RWPE2 (cell line): ENCODE results near the gene BRINP2.

Experiments
- ATAC-seq: fragments of 200-7000 bp; cut with Tn5 transposase; 3 replicates; pipeline ENCODE4 v1.9.1; 2021; ENCODE audit warnings: low read depth
- DNase-seq: peaks from one replicate; pipeline ENCODE4 v3.0.0-alpha.2; 2020; ENCODE audit warnings: low spot score
- H3K27ac ChIP-seq: fragments of 450-650 bp; 2 replicates; pipeline ENCODE4 v1.5.1; 2017; ENCODE audit warnings: mild to moderate bottlenecking; ENCODE audit not compliant: poor library complexity, severe bottlenecking
- H3K27me3 ChIP-seq: fragments of 250-450 bp; sonication (Bioruptor Pico); 2 replicates; pipeline ENCODE4 v1.5.1; 2021; ENCODE audit warnings: mild to moderate bottlenecking, moderate library complexity; ENCODE audit not compliant: insufficient read depth, poor library complexity, severe bottlenecking
- H3K36me3 ChIP-seq: fragments of 250-450 bp; sonication (Bioruptor Pico); 2 replicates; pipeline ENCODE4 v1.5.1; 2020; ENCODE audit warnings: low read depth, mild to moderate bottlenecking, moderate library complexity
- H3K4me1 ChIP-seq: fragments of 250-450 bp; sonication (Bioruptor Pico); 2 replicates; pipeline ENCODE4 v1.5.1; 2021; ENCODE audit warnings: mild to moderate bottlenecking, moderate library complexity; ENCODE audit not compliant: insufficient read depth, poor library complexity, severe bottlenecking
- H3K4me3 ChIP-seq: fragments of 250-450 bp; sonication (Bioruptor Pico); 2 replicates; pipeline ENCODE4 v1.5.1; 2021; ENCODE audit warnings: mild to moderate bottlenecking, moderate library complexity; ENCODE audit not compliant: severe bottlenecking
- H3K9me3 ChIP-seq: fragments of 250-450 bp; sonication (Bioruptor Pico); 2 replicates; pipeline ENCODE4 v1.5.1; 2021; ENCODE audit warnings: mild to moderate bottlenecking, moderate library complexity; ENCODE audit not compliant: severe bottlenecking
- CTCF ChIP-seq: fragments of 450-650 bp; IDR thresholded peaks from one replicate; pipeline ENCODE4 v1.5.1; 2017; ENCODE audit warnings: mild to moderate bottlenecking, moderate library complexity; ENCODE audit not compliant: poor library complexity, severe bottlenecking

BRINP2 gene

GRCh38 chr1:177185209-177185608 is 14.5 kb downstream of the BRINP2 start:
- ATAC-seq (no peak), DNase-seq (no peak)
- TF ChIP-seq CTCF: peak; percentile 40
- peaks cover 3% of the 10 kb centered on the region for H3K9me3 ChIP-seq
- no peak overlapping the region for H3K27ac ChIP-seq
- no peaks in the 10 kb centered on the region for H3K4me1 ChIP-seq
- H3K27me3 ChIP-seq: peaks cover 15% of the 10 kb centered on the region
- no peak overlapping the region for H3K4me3 ChIP-seq
- no peaks in the 10 kb centered on the region for H3K36me3 ChIP-seq

DNA sequence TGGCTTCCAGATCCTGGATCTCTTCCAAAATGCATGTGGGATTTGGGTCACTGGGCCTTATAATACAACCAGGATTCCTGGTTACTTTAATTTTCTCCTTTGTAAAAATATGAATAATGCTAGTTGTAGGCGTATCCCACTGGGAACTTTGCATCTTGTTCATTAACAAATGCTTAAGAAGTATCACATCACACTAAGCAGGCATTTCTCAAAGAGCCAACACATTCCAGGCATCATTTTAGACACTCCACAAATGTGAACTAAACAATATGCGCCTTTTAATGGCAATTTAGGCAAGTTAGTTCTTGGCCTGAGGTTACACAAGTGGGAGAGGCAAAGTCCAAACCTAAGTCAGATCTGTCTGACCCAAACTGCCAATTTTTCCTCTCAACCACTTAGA is 15.9 kb downstream of the BRINP2 start:
- H3K27ac ChIP-seq: no peak overlapping the region
- TF ChIP-seq CTCF: no peak
- no peak for DNase-seq
- H3K4me1 ChIP-seq: no peaks in the 10 kb centered on the region
- H3K36me3 ChIP-seq: no peaks in the 10 kb centered on the region
- H3K27me3 ChIP-seq: peaks cover under 1% of the 10 kb centered on the region
- H3K4me3 ChIP-seq: no peak overlapping the region
- no peak for ATAC-seq
- peaks cover 3% of the 10 kb centered on the region for H3K9me3 ChIP-seq

- no peak for ATAC-seq
- TF ChIP-seq CTCF: no peak
Measured at GRCh38 chr1:177190308-177190970, 19.7 kb downstream of the BRINP2 start.

DNA sequence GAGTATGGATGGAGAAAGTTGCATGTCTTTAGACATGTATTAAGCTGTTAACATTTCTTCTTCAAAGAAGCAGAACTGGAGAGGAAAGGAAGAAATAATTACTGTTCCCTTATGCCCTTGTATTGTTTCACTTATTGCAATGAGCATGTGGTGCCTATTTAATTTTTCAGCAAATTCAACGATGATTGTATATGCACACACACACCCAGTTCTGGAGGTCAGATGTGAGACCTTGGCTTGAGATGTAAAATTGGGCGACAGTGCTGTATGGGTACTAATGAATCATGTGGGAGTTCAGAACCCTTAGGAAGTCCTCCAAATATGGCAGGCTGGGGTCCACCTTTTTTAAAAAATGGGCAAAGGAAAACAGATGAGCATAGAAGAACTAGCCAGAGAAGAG is 27.5 kb downstream of the BRINP2 start:
- Histone ChIP-seq H3K9me3 (no peaks in the 10 kb centered on the region), H3K27ac (no peak overlapping the region), H3K36me3 (no peaks in the 10 kb centered on the region), H3K27me3 (no peaks in the 10 kb centered on the region), H3K4me3 (no peak overlapping the region), H3K4me1 (no peaks in the 10 kb centered on the region)
- TF ChIP-seq CTCF: no peak
- ATAC-seq (no peak), DNase-seq (no peak)

More at GRCh38 chr1:177190308-177190970, 19.7 kb downstream of the BRINP2 start:
- Histone ChIP-seq H3K36me3 (no peaks in the 10 kb centered on the region), H3K9me3 (peaks cover 1% of the 10 kb centered on the region), H3K27me3 (no peaks in the 10 kb centered on the region), H3K4me3 (no peak overlapping the region), H3K27ac (no peak overlapping the region), H3K4me1 (no peaks in the 10 kb centered on the region)
- no peak for DNase-seq

- DNase-seq: no peak
- H3K36me3 ChIP-seq: no peaks in the 10 kb centered on the region
- no peak for TF ChIP-seq CTCF
- H3K27ac ChIP-seq: no peak overlapping the region
- no peaks in the 10 kb centered on the region for H3K9me3 ChIP-seq
- H3K4me3 ChIP-seq: no peak overlapping the region
- H3K27me3 ChIP-seq: no peaks in the 10 kb centered on the region
- no peak for ATAC-seq
- H3K4me1 ChIP-seq: no peaks in the 10 kb centered on the region
Measured at GRCh38 chr1:177200290-177200689, 29.5 kb downstream of the BRINP2 start.
